ENCODE data around the gene P2RX5.

GRCh38 chr17:3663102-3664011 lies 32.6 kb downstream of the P2RX5 start:
- TF ChIP-seq CTCF (IDR thresholded peaks at IDR 0.05) (no peak), POLR2A (IDR thresholded peaks at IDR 0.05) (no peak)
